Ishikawa (cell line): ENCODE results near the gene CCDC102B.

Source experiments
- CEBPB ChIP-seq: IDR thresholded peaks from 2 replicates; pipeline ENCODE4 v1.6.1; 2012
- CREB1 ChIP-seq: IDR thresholded peaks from 2 replicates; pipeline ENCODE4 v1.6.1; 2012; ENCODE audit warnings: low read depth
- EGR1 ChIP-seq: IDR thresholded peaks from 2 replicates; pipeline ENCODE4 v1.6.1; 2012
- EP300 ChIP-seq: IDR thresholded peaks from 2 replicates; pipeline ENCODE4 v1.6.1; 2012; ENCODE audit warnings: borderline replicate concordance
- MAX ChIP-seq: IDR thresholded peaks from 2 replicates; pipeline ENCODE4 v1.6.1; 2012
- RAD21 ChIP-seq: IDR thresholded peaks from 2 replicates; pipeline ENCODE4 v1.6.1; 2012; ENCODE audit warnings: low read depth
- REST ChIP-seq: IDR thresholded peaks from 2 replicates; pipeline ENCODE4 v1.6.1; 2012; ENCODE audit warnings: low read depth, mild to moderate bottlenecking
- TAF1 ChIP-seq: IDR thresholded peaks from 2 replicates; pipeline ENCODE4 v1.6.1; 2012; ENCODE audit warnings: low read depth, mild to moderate bottlenecking
- TCF12 ChIP-seq: IDR thresholded peaks from 2 replicates; pipeline ENCODE4 v1.6.1; 2012; ENCODE audit warnings: low read depth
- USF1 ChIP-seq: IDR thresholded peaks from 2 replicates; pipeline ENCODE4 v1.6.1; 2012
- ZBTB7A ChIP-seq: IDR thresholded peaks from 2 replicates; pipeline ENCODE4 v1.6.1; 2012; ENCODE audit warnings: low read depth

DNA sequence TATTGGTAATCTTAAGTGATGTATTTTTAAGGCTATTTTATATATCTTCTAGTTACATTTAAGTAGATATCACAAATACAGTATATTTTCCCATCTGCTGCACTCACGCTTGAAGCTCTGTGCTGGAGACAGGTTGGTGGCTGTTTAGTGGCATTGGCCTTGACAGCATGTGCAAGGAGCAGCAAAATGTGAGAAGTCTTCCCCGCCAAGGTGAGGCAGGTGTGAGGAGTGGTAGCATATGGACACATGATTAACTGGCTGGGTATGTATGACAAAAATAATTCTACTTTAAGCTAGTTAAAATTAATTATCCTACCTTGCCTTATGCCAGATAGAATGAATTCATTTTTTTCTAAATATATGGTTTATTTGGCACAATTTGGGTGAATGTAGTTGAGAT, 117.2 kb downstream of the CCDC102B start:
- no peak for TF ChIP-seq MAX
- TF ChIP-seq EP300, result no peak
- no peak for TF ChIP-seq CEBPB
- TF ChIP-seq TAF1, result no peak
- TF ChIP-seq REST, result no peak
- no peak for TF ChIP-seq RAD21
- no peak for TF ChIP-seq TCF12
- TF ChIP-seq CREB1, result no peak
- TF ChIP-seq USF1, result no peak
- TF ChIP-seq EGR1, result no peak
- no peak for TF ChIP-seq ZBTB7A
